CD4-positive, CD25-positive, alpha-beta regulatory T cell (primary cell): Measurements from ENCODE around the gene FAT2. TPM values are rescaled to one million over a fixed set of nuclear protein-coding genes. Genes with fewer than 3 reads are reported as not detected.
A peak's percentile ranks its signal among the peaks of the same experiment; 100 is the strongest.
"Not testable (repeated sequence)": the region's sequence is repeated elsewhere in the genome, so short reads cannot be mapped to it uniquely, and the experiment has no call there.

Experiments
- ATAC-seq, 2 donors: fragments of 150-1000 bp; cut with Tn5 transposase; one replicate each; pipeline ENCODE4 v1.10.0; 2021; ENCODE audit warnings: low read depth in 2 of 2, moderate number of reproducible peaks in 2 of 2, moderate library complexity in 1 of 2
- DNase-seq, 3 donors: peaks; one replicate each; pipeline versions ENCODE4 v3.0.0 to v3.0.0-alpha.2; 2012 to 2022; ENCODE audit warnings: mixed read lengths in 1 of 3
- H3K27ac ChIP-seq: one replicate; pipeline ENCODE4 v1.7.0; 2013; ENCODE audit warnings: mild to moderate bottlenecking, low read length; ENCODE audit not compliant: insufficient read depth, poor library complexity, severe bottlenecking
- H3K27me3 ChIP-seq: one replicate; pipeline ENCODE4 v1.7.0; 2013; ENCODE audit warnings: low read length; ENCODE audit not compliant: control insufficient read depth, insufficient read depth
- H3K36me3 ChIP-seq: one replicate; pipeline ENCODE4 v1.7.0; 2013; ENCODE audit warnings: mild to moderate bottlenecking, low read length, moderate library complexity; ENCODE audit not compliant: control insufficient read depth, insufficient read depth
- H3K4me1 ChIP-seq: 2 replicates; pipeline ENCODE4 v1.7.0; 2013; ENCODE audit warnings: mild to moderate bottlenecking, low read length; ENCODE audit not compliant: insufficient read depth, control insufficient read depth, poor library complexity, severe bottlenecking
- H3K4me3 ChIP-seq: one replicate; pipeline ENCODE4 v1.7.0; 2013; ENCODE audit warnings: low read depth, mild to moderate bottlenecking, low read length, moderate library complexity
- H3K9me3 ChIP-seq, 2 experiments: 1 replicate in 1 of 2; 2 replicates in 1 of 2; pipeline ENCODE4 v1.7.0; 2013; ENCODE audit warnings: low read length in 2 of 2, mild to moderate bottlenecking in 1 of 2, moderate library complexity in 1 of 2; ENCODE audit not compliant: control insufficient read depth in 2 of 2
- H3K27ac Mint-ChIP-seq, 3 donors: one replicate each; pipeline ENCODE4 v1.8.0; 2020 to 2022; ENCODE audit warnings: mild to moderate bottlenecking in 3 of 3, mixed read lengths in 3 of 3, moderate library complexity in 2 of 3
- H3K27me3 Mint-ChIP-seq: one replicate; pipeline ENCODE4 v1.8.0; 2022; ENCODE audit warnings: mild to moderate bottlenecking, mixed read lengths
- H3K36me3 Mint-ChIP-seq: one replicate; pipeline ENCODE4 v1.8.0; 2020; ENCODE audit warnings: mixed read lengths
- H3K4me1 Mint-ChIP-seq, 4 donors: one replicate each; pipeline ENCODE4 v1.8.0; 2020 to 2022; ENCODE audit warnings: mixed read lengths in 4 of 4, mild to moderate bottlenecking in 1 of 4
- H3K4me3 Mint-ChIP-seq, 4 donors: one replicate each; pipeline ENCODE4 v1.8.0; 2020 to 2022; ENCODE audit warnings: mild to moderate bottlenecking in 4 of 4, mixed read lengths in 4 of 4, moderate library complexity in 3 of 4
- H3K9me3 Mint-ChIP-seq, 7 donors: one replicate each; pipeline ENCODE4 v1.8.0; 2020 to 2022; ENCODE audit warnings: mixed read lengths in 7 of 7, mild to moderate bottlenecking in 3 of 7, moderate library complexity in 2 of 7
- polyA plus RNA-seq, 4 donors: library from polyadenylated mRNA; unstranded; fragments of 300-500 nt; fragmentation: Illumina TruSeq; gene quantifications; one replicate each; pipeline ENCODE4 v1.2.3, GENCODE V29; 2021
- total RNA-seq: library from RNA; stranded (reverse); gene quantifications from one replicate; pipeline ENCODE4 v1.2.3, GENCODE V29; 2022

Gene FAT2
- total and polyA plus RNA-seq, 5 donors from 2014 or later, result 0.05 TPM; not detected in 4

GRCh38 chr5:151579146-151579545 is 12.0 kb downstream of the FAT2 start:
- not testable (repeated sequence) for H3K27me3 ChIP-seq, H3K36me3 ChIP-seq, H3K36me3 Mint-ChIP-seq, H3K4me3 Mint-ChIP-seq, H3K4me1 Mint-ChIP-seq, DNase-seq, H3K4me1 ChIP-seq, H3K27ac Mint-ChIP-seq, H3K27me3 Mint-ChIP-seq, H3K9me3 ChIP-seq, H3K4me3 ChIP-seq, ATAC-seq, H3K27ac ChIP-seq, H3K9me3 Mint-ChIP-seq

GRCh38 chr5:151578326-151579025 is 12.7 kb downstream of the FAT2 start:
- Histone ChIP-seq H3K4me3 (no peak overlapping the region), H3K27me3 (peaks cover 2% of the 10 kb centered on the region), H3K36me3 (no peaks in the 10 kb centered on the region), H3K4me1 (no peaks in the 10 kb centered on the region), H3K9me3 (no peaks in the 10 kb centered on the region), H3K27ac (no peak overlapping the region)
- Mint-ChIP-seq H3K36me3 (no peaks in the 10 kb centered on the region), H3K9me3 (no peaks in the 10 kb centered on the region), H3K4me1 (peaks cover 0 to 8% (median 3%) of the 10 kb centered on the region in 4 donors), H3K27ac (no peak overlapping the region), H3K4me3 (no peak overlapping the region), H3K27me3 (peaks cover 7% of the 10 kb centered on the region)
- ATAC-seq, result no peak
- no peak for DNase-seq

GRCh38 chr5:151577566-151577965 is 13.6 kb downstream of the FAT2 start:
- ATAC-seq, result no peak
- H3K27ac ChIP-seq, result no peak overlapping the region
- H3K27ac Mint-ChIP-seq, result peak overlapping the region in 2 of 3 donors; percentile 1 to 21

GRCh38 chr5:151574444-151574996 is 16.6 kb downstream of the FAT2 start:
- no peak for DNase-seq
- no peak overlapping the region for H3K4me3 ChIP-seq
- no peak overlapping the region for H3K27ac Mint-ChIP-seq

More at GRCh38 chr5:151577566-151577965, 13.6 kb downstream of the FAT2 start:
- Mint-ChIP-seq H3K27me3 (peaks cover 7% of the 10 kb centered on the region), H3K9me3 (no peaks in the 10 kb centered on the region), H3K36me3 (no peaks in the 10 kb centered on the region), H3K4me3 (peak overlapping the region in 1 of 4 donors; percentile 6), H3K4me1 (peaks cover 0 to 8% (median 3%) of the 10 kb centered on the region in 4 donors)
- DNase-seq, result no peak
- Histone ChIP-seq H3K9me3 (no peaks in the 10 kb centered on the region), H3K4me1 (no peaks in the 10 kb centered on the region), H3K36me3 (no peaks in the 10 kb centered on the region), H3K27me3 (peaks cover 2% of the 10 kb centered on the region), H3K4me3 (no peak overlapping the region)

DNA sequence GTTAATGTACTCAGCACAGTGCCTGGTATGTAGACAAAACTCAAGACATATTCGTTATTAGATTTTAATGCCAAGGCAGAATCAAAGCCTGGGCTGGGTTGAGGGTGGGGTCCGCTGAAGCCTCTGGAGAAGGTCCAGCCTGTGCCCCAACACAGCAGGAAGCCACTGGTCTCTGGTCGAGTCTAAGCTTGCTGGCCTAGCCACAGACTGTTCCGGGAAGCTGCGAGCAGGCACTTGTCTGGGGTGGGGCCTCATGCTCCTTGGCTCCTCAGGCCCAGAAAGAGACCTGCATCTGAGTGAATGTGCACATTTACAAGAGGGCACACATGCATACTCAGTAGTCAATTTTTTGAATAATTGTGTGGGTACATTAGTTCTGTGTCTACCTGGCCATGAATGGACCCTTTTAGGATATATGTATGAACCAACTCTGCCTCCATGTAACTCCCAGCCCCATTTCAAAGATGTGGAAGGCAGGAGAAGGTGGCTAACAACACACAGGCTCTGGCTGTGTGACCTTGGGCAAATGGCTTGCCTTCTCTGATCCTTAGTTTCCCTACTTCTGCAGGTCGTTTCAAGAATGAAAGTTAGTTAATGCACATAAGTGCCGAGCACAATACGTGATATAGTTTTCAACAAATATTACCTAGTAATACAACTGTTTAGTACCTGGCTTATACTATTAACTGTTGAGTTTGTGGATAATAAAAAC is 18.3 kb downstream of the FAT2 start:
- Histone ChIP-seq H3K4me3 (no peak overlapping the region), H3K9me3 (no peaks in the 10 kb centered on the region), H3K36me3 (no peaks in the 10 kb centered on the region), H3K27me3 (peaks cover 2% of the 10 kb centered on the region), H3K27ac (no peak overlapping the region), H3K4me1 (no peaks in the 10 kb centered on the region)
- Mint-ChIP-seq H3K36me3 (no peaks in the 10 kb centered on the region), H3K27me3 (peaks cover 13% of the 10 kb centered on the region), H3K9me3 (no peaks in the 10 kb centered on the region), H3K4me3 (no peak overlapping the region), H3K4me1 (peaks cover 0 to 8% (median 3%) of the 10 kb centered on the region in 4 donors), H3K27ac (no peak overlapping the region)
- ATAC-seq (no peak), DNase-seq (no peak)

More at GRCh38 chr5:151574444-151574996, 16.6 kb downstream of the FAT2 start:
- peaks cover 2% of the 10 kb centered on the region for H3K27me3 ChIP-seq
- Mint-ChIP-seq H3K9me3 (no peaks in the 10 kb centered on the region), H3K4me1 (peaks cover 0 to 8% (median 3%) of the 10 kb centered on the region in 4 donors), H3K27me3 (peaks cover 13% of the 10 kb centered on the region), H3K4me3 (no peak overlapping the region), H3K36me3 (no peaks in the 10 kb centered on the region)
- H3K9me3 ChIP-seq, result no peaks in the 10 kb centered on the region
- no peaks in the 10 kb centered on the region for H3K36me3 ChIP-seq
- ATAC-seq, result no peak
- no peak overlapping the region for H3K27ac ChIP-seq
- H3K4me1 ChIP-seq, result no peaks in the 10 kb centered on the region

DNA sequence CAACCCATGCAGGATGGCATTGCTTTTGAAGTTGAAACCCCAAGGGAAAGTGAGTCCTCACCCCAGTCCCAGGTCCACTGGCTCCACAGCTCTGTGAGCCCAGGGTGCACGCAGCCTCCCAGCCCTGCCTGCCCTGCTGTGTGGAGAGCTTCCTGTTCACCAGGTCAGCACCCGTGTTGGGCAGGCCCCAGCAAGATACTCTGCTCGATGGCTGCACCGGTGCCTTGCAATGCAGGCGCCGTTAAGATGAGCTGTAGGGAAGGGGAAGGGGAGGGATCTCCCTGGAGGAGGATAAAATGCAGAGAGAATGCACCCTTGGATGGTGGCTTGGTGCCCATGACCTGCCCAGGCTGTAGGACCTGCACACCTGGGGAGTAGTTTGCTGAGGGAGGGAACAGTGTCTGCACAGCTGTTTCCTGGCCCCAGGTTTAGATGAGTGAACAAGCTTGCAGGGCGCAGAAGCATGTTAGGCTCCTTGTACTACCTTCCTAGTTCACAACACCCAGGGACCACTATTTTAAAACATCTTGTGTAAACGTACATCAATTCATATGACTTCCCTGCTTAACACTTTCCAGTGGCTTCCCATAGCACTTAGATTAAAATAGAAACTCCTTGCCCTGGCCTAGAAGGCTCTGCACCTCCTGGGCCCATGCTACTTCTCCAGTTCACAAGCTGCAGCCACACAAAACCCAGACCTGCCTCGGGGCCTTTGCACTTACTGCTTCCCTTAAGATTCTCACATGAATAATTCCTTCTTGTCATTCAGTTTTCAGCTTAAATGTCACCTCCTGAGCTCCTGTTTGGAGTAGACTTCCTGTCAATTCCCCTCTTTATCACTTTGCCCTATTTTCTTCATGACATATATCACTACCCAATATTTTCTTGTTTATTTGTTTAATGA is 19.6 kb downstream of the FAT2 start:
- H3K4me1 ChIP-seq, result no peaks in the 10 kb centered on the region
- Mint-ChIP-seq H3K9me3 (no peaks in the 10 kb centered on the region), H3K4me1 (no peaks in the 10 kb centered on the region), H3K27ac (no peak overlapping the region), H3K27me3 (peaks cover 7% of the 10 kb centered on the region), H3K4me3 (no peak overlapping the region), H3K36me3 (no peaks in the 10 kb centered on the region)
- H3K36me3 ChIP-seq, result no peaks in the 10 kb centered on the region
- DNase-seq, result no peak
- peaks cover 2% of the 10 kb centered on the region for H3K27me3 ChIP-seq
- ATAC-seq, result no peak
- no peaks in the 10 kb centered on the region for H3K9me3 ChIP-seq
- no peak overlapping the region for H3K4me3 ChIP-seq
- no peak overlapping the region for H3K27ac ChIP-seq

GRCh38 chr5:151570512-151571269 is 20.4 kb downstream of the FAT2 start:
- Mint-ChIP-seq H3K27ac (no peak overlapping the region), H3K4me3 (no peak overlapping the region), H3K4me1 (no peaks in the 10 kb centered on the region), H3K9me3 (no peaks in the 10 kb centered on the region), H3K27me3 (peaks cover 7% of the 10 kb centered on the region), H3K36me3 (no peaks in the 10 kb centered on the region)
- DNase-seq, result no peak
- no peak overlapping the region for H3K4me3 ChIP-seq
- no peaks in the 10 kb centered on the region for H3K36me3 ChIP-seq
- no peaks in the 10 kb centered on the region for H3K4me1 ChIP-seq
- H3K27ac ChIP-seq, result no peak overlapping the region
- no peak for ATAC-seq
- peaks cover 2% of the 10 kb centered on the region for H3K27me3 ChIP-seq
- no peaks in the 10 kb centered on the region for H3K9me3 ChIP-seq
